Ammon's horn (tissue), 1 donor: ENCODE results near the gene MICALL2.

Experiments
- DNase-seq: peaks from one replicate; pipeline ENCODE4 v3.0.0-alpha.2; 2016; ENCODE audit warnings: low spot score

MICALL2 gene

DNA sequence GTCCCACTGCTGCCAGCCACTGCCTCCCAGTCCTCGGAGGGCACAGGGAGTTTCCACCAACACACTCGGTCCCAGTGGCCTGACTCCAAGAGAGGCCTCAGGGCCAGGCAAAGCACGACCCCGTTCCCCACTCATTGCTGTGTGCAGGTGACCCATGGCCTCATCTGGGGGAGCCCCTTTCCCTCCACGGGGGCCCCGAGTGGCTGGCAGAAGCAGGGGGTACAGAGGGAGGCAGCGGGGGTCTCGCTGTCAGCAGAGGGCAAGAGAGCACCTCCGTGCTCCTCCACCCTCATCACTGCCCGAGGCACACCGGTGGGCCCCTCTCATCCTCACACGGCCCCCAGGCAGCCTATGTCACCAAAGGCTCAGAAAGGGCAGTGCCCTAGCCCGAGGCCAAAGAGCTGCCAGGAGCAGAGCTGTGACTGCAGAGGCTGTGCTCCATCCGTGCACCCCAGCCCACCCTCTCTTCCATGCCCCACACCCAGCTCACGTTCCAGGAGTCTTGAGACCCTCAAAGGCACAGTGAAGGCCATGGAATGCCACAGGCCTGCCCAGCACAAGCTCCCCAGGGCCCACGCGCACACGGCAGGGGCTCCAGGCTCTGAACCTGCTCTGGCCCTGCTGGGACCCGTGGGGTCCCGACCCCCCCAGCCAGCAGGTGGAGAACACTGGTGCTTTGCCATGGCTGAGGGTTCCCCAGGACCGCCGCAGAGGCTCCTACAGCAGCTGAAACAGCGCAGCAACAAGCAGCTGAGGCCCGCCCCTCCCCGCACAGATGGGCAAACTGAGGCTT lies 25.9 kb downstream of the MICALL2 start:
- DNase-seq: no peak

DNA sequence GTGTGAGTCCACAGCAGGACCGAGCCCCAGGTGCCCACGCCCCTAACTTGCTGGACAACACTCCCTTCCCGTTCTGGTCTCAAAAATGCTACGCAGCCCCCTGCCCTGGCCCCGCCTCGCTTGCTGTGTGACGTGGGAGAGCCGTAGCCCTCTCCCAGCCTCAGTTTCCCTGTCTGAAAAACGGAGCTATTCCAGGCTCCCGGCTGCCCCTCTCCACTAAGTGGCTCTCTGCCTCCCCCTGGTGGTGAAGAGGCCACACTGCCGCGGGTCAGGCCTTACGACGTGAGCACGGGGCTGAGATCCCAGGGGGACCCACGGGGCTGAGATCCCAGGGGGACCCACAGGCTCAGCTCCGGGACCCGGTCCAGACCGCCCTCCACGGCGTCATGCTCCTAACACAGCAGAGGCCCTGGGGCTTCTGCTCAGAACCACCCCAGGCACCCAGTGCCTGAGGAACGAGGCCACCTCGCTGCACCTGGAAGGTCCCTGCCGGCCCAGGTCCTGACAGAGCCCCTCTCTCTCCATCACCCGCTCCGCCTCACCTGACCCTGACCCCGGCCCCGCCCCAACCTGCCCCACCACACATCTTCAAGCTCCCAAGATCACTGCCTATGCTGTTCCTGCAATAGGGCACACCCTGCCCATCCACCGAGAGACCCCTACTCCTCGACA lies 26.7 kb downstream of the MICALL2 start:
- DNase-seq: peak; percentile 65

DNA sequence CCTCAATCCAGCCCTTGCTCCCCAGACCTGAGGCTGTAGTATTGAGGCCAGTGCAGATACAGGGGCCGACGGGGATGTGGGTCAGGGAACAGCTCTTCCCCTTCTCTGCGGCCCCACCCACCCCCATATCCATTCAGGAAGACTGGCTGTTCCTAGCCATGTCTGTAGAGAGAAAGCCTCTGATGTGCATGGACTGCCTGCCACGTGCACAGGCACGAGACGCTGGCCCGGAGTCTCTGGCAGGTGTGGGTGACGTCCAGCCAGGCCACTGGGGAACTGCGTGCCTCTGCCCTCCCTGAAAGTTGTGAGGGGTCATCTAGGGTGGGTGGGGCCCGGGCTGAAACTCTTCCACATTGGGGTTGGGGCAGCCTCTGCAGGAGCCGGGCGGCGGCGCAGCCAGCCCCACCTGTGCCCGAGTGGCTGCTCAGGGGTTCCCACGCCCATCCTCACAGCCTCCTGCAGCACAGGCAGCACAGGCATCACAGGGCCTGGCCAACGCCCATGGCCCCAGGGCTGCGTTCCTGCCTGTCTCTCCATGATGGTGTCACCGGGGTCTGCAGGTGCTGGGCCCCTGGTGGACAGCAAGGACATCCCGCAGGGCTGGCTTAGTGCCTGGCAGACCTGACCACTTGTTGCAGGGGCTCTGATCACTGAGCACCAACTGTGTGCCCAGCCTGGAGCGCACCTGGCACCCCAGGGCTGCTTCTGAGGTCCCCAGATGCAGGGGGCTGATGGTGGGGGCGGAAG lies 27.5 kb downstream of the MICALL2 start:
- DNase-seq: no peak

DNA sequence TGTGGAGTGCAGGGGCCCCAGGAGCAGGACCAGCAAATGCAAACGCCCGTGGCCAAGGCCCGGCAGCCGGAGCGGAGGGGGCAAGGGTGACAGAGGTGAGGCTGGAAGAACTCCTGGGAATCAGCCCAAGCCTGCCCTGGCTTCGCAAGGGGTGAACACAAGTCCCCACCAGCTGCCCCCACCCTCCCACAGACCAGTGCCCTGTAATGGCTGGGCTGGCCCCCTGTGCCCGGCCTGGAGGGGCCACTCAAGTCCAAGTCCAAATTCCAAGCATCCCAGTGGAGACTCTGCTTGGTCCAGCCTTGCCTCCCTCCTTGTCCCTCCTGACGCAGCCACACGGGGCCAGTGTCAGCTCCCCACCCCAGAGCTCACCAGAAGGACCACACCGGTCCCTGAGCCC lies 28.0 kb downstream of the MICALL2 start:
- no peak for DNase-seq

DNA sequence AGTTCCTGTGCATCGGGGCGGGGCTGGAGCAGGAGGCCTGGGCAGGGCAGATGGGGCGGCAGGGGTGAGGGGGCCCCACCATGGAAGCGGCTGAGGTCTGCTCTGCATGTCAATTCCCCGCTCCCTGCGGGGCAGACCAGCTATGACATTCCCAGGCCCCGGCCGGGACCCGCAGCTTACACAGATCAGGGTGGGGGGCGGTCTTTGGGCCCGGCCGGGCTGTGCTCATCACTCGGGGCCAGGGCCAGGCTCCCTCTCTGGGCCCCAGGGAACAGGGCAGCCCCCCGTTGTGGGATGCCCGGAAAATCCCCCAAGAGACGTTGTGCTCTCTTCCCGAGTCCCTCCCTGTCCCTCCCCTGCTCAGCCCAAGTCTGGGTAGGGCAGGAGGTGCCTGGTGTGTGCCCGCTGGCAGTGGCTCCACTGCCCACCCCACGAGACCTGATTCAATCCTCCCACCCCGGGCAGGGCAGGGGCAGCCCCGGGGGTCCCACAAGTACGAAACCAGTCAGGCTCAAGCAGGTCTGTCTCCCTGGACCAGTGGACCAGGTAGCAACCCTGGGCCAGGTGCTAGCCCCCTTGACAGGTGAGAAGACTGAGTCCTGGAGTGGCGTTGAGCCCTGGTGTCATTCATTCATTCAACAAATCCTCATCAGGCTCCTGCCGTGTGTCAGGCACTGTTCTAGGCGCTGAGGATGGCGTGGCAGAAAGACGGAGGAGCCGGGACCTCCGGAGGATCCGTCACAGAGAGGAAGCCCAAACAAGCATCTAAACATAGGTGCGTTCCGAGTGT lies 29.0 kb downstream of the MICALL2 start:
- DNase-seq: no peak

DNA sequence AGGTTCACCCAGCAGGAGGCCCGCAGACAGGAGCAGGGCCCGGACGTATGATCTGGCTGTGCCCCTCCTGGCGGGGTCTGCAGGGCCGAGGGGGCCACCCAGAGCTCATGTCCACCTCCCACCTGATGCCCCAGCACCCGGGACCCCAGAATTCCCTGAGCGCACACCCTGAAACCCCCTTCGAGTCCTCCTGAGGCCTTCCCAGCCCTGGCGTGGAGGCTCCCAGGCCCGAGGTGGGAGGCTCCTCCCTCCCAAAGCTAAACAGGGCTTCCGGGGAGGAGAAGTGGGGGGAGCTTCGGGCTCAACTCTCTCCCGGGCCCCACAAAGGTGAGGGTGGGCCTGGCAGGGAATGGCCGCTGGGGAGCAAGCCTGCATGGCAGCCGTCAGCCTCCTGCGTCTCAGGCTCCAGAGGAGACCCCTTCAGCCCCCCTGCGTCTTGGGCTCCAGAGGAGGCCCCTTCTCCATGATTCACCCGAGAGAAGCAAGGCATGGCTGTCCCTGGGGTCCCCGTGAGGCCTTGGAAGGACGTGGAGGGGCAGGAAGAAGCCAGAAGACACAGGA lies 30.2 kb downstream of the MICALL2 start:
- DNase-seq: no peak

DNA sequence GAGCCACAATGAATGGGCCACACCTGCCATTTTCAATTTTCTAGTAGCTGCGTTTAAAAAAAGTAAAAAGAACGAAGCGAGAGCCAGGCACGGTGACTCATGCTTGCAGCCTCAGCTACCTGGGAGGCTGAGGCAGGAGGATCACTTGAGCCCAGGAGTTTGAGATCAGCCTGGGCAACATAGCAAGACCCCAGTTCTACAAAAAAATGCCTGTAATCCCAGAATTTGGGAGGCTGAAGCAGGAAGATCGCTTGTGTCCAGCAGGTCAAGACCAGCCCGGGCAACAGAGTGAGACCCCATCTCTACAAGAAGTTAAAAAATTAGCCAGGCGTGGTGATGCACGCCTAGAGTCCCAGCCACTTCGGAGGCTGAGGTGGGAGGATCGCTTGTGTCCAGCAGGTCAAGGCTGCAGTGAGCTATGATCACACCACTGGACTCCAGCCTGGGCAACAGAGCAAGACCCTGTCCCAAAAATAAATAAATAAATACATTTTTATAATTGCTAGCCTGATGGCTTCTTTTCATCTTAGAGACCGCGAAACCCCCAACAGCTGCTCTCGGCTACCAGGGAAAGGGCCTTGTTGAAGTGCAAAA lies 32.1 kb downstream of the MICALL2 start:
- no peak for DNase-seq

DNA sequence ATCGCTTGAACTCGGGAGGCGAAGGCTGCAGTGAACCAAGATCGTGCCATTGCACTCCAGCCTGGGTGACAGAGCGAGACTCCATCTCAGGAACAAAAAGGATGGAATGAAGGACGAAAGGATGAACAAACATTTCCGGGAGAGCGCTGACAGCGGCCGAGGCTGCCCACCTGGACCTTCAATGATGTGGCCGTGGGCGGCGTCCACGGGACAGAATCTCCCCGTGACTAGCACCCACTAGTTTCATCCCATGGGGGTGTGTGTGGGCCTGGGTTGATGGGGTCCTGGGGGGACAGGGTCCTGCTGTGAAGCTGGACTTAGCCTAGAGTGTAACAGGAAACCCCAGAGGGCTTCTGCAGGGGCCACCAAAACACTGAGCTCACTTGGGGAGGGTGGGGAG lies 32.8 kb downstream of the MICALL2 start:
- DNase-seq: no peak

DNA sequence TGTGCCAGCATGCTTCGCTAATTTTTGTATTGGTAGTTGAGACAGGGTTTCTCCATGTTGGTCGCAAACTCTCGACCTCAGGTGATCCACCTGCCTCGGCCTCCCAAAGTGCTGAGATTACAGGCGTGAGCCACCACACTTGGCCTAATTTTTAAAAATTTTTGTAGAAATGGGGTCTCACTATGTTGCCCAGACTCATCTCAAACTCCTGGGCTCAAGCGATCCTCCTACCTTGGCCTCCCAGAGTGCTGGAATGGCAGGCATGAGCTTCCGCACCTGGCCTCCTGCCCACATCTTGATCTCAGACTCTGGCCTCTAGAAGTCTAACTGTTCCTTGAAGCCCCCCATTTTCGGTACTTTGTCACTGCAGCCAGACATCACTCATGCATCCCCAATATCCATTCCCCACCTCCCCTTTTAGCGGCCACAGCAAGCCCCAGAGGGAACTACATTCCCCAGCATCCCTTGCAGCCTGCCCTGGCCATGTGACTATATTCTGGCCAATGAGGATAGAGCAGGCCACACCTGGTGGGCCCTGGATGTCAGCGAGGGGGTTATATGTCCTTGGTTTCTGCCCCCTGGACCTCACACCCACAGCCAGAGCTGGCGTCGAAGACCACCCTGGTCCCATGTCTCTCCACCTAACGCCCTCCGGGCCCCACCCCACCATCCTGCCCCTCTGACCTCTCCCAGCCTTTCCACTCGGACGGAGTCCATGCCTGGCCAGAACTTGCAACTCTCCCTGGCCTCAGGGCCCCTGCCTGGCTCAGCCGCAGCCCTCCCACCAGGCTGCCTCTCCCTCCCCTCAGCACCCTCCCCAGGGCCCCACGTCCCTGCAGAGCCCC lies 33.8 kb downstream of the MICALL2 start:
- no peak for DNase-seq

DNA sequence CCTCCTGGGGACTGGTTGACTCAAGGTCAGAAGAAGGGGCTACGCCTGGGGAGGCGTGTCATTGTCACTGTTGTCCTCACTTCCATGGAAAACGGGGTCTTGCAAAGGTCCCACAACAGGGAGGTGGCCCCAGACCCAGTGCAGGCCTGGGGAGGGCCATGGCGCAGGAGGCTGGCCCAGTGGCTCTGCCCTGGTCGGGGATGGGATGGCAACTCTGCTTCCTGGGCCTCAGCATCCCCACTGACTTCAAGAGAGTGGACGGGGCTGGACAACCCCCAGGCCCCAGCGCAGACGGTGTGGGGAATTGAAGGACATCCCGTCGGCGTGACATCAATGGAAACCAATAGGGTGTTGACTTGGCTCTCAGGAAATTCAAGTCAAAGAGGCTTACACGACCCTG lies 35.2 kb downstream of the MICALL2 start:
- DNase-seq: no peak

DNA sequence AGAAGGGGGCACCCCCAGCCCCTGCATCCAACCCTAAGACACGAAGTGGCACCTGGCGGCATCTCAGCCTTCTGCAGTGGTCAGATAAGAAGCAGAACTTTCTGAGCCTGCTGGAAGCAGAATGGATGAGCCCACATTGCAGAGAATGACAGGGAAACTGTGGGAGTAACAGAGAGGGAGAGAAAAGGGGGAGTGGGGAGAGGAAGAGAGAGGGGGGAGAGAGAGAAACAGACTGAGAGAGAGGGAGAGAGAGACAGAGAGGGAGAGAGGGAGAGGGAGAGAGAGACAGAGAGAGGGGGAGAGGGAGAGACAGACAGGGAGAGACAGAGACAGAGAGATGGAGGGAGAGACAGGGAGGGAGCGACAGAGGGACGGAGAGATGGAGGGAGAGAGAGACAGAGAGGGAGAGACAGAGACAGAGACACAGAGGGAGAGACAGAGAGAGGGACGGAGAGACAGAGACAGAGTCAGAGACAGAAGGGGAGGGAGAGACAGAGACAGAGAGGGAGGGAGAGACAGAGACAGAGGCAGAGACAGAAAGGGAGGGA lies 35.9 kb downstream of the MICALL2 start:
- DNase-seq: no peak

DNA sequence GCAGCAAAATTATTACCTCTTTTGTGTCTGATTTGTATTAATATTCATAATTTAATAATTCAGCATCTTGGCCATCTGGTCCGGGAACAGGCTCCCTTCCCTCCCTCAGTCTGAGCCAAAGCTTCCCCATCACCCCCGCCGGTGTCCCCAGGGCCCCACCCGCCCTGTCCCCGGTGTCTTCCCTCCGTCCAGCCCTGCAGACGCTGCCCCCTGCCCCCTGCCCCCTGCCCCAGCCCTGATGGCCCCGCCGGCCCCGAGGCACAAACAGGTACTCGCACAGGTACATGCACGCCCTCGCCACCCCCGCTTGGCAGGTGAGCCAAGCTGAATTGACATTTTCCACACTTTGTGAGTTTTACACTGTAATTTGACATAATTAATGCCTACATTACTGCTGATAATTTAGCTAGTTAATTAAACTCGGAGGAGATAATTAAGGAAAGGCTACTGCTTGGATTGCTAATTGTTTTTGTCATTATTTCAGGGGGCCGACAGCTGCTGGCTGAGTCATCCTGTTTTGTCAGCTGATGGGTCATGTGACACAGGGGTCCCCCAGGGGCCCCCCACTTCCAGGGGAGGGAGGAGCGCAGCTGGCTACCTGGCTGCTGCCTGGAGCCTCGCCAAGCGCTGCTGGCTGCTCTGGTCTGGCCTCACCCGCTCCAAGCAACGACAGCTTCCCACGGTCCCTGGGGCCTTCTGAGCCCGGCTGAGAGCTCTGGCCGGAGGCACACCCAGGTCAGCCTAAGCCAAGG lies 36.6 kb downstream of the MICALL2 start:
- no peak for DNase-seq

DNA sequence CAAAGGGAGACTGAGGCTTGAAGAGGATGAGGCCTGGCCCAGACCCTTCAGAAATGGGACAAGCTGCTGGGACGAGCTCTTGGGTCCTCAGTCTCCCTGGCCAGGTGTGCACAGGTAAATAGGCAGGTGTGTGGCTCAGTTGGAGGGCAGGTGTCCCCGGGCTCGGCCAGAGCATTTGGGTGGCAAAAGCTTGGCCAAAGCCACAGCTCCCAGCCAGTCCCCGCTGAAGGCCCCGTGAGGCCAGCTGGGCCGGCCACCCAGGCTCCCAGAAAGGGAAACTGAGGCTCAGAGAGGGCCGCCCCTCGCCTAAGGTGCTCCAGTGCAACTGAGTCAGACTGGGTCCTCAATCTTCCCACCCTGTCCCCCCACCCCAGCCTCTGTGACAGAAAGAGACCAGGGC lies 37.3 kb downstream of the MICALL2 start:
- no peak for DNase-seq

DNA sequence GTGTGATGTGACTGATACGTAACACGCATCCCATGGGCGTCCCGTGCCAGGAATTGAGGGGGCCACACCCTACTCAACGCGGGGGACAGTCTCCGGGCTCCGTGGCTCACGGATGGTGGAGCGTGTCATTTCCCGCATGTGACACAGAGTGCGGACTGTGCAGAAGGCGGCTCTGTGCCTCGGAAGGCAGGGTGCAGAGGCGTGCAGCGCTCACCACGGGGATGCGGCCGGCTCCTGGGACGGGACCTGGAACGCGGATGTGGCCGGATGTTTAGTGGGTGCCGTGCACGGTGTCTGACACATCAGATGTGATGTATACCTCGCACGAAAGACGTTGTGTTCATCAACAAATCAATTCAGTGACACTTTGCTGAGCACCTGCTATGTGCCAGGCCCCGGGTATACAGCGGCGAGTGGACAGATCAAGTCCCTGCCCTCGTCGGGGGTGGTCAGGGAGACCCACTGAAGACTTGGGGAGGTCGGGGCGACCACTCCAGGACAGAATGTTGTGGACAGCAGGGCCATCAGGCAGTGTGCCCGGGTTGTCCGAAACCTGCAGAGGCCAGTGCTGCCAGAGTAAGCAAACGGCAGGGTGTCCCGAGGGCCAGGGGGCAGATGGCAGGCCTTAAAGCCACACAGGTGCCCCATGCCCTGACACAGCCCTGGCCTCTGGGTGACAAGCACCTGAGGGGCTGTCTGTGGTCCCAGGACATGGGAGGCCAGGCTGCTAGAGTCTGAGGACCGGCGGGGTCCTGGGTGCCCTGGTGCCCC lies 38.1 kb downstream of the MICALL2 start:
- DNase-seq: no peak

DNA sequence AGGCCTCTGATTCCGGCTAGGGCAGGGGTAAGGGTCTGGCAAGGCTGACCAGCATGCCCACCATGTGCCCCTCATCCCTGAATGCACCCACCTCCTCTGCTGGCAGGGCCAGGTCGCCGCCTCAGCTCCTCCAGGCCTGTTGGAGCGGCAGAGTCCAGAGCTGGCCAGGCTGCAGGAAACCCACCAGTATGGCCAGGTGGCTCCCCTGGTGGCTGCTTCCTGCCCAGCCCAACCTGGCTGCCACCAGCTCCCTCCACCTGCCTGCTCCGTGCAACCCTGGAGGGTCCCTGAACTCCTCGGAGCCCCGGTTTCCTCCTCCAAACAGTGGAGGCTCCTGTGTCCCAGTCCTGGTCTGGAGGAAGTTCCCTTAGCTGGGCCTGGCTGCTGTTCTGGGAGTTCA lies 39.6 kb downstream of the MICALL2 start:
- DNase-seq: no peak

DNA sequence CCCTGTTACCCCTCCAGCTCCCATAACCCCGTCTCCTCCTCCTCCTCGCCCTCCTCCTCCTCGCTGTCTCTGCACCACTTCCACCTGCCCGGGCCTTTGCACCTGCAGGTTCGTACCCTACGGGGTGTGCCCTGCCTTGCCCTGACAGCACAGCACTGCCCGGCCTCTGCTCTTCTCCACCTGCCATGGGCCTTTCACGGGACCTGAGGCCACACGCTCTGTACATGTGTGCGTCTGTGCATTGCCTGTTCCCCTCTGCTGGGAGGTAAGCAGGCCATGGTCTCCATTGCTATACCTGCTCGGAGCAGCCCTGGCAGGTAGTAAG lies 40.0 kb downstream of the MICALL2 start:
- DNase-seq: no peak

DNA sequence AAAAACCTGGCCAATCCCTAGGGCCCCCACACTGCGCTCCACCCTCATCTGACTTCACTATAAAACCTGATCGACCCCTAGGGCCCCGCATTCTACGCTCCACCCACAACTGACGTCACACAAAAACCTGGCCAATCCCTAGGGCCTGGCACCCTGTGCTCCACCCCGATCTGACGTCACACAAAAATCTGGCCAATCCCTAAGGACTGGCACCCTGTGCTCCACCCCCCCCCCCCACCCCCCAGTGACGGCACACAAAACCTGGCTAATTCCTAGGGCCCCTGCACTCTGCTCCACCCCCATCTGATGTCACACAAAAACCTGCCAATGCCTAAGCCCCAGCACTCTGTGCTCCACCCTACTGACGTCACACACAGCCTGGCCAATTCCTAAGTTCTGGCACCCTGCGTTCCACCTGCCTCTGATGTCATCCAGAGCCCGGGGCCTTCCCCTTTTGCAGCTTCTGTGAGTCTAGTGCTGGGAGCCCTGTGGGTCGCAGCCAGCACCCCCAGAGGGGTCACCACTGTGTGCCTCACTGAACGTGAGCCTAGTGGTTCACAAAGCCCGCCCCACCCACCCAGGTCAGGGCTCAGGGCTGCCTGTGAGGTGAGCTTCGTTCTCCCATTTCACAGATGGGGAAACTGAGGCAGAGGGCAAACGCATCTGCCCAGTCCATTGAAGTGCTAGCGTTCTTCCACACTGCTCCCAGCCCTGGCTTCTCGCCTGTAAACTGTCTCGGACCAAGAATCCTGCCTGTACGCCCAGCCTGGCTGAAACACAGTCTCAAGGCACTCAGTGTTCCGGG lies 40.6 kb downstream of the MICALL2 start:
- DNase-seq: no peak

DNA sequence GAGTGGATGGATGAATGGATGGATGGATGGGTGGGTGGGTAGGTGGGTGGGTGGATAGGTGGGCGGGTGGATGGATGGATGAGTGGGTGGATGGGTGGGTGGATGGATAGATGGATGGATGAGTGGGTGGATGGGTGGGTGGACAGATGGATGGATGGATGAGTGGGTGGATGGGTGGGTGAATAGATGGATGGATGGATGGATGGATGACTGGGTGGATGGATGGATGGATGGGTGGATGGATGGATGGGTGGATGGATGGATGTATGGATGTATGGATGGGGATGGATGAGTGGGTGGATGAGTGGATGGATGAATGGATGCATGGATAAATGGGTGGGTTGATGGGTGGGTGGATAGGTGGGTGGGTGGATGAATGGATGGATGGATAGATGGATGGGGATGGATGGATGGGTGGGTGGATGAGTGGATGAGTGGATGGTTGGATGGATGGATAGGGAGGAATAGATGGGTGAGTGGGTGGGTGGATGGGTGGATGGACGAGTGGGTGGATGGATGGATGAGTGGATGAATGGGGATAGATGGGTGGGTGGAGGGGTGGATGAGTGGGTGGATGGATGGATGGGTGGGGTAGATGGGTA lies 43.8 kb downstream of the MICALL2 start:
- DNase-seq: no peak
